AG08396 (cell line): Measurements from ENCODE around the gene POLR1A.

Experiments
- DNase-seq: peaks from one replicate; pipeline ENCODE4 v3.0.0; 2012; ENCODE audit warnings: low spot score, mixed read lengths

POLR1A gene

GRCh38 chr2:86064006-86064405 lies 41.7 kb downstream of the POLR1A start:
- no peak for DNase-seq

DNA sequence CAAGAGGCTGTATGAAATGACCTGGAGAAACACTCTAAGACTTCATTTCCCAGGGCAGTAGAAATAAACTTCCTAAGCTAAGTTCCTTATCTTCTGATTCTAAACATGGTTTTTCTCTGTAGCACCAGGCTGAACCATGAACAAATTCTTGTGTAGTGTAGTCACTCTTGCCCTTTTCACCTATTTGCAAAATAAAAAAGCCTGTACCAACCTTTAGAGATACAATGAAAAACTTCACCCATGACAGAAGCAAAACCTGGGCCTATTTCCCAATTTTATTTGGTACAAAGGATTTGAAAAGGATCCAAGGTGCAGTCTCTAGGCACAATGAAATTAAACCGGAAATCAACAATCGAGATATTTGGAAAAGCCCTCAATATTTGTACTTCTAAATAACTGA lies 43.6 kb downstream of the POLR1A start:
- peak; percentile 49 for DNase-seq

GRCh38 chr2:86056590-86057331 lies 48.9 kb downstream of the POLR1A start:
- DNase-seq: no peak

- no peak for DNase-seq
These were observed 50.4 kb downstream of the POLR1A start for GRCh38 chr2:86055314-86055713.

- no peak for DNase-seq
These were observed 51.1 kb downstream of the POLR1A start for GRCh38 chr2:86054535-86055082.

- no peak for DNase-seq
These were observed 52.5 kb downstream of the POLR1A start for GRCh38 chr2:86053166-86053565.

DNA sequence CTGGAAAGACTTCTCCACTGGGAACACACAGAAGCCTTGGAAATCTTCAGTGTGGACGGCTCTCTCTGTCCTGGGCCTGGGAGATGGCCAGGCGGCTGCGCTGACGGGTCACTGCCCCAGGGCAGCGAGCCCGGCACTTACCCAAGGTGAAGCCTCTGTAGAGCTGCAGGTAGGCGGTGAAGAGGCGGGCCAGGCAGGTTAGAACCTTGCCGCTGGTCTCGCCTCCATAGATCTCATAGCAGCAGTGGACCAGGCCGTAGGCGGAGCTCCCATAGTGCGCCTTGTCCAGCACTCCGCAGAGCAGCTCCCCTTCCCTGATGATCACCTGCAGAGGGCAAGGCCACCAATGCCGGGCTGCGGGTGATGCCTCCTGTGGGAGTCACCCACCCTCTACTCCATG lies 53.0 kb downstream of the POLR1A start:
- no peak for DNase-seq

GRCh38 chr2:86052265-86052664 lies 53.4 kb downstream of the POLR1A start:
- no peak for DNase-seq

DNA sequence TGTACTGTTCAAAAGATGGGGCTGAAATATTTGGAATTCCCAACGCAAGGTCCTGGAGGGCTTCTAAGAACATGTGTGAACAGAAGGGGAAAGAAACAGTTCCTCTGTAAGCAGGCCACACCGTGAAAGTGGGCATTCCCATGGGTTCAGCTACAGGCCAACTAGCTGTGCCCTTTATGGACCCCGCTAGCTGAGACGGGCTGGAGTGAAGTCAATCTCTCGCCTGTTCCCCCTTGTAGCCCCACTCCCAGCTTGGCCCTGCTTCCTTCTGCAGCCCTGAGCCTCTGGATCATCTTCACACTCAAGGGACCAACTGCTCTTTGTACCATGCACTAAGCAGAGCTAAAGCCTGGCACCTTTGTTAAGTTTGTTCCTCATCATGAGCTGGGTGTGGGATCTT lies 55.4 kb downstream of the POLR1A start:
- DNase-seq: no peak

DNA sequence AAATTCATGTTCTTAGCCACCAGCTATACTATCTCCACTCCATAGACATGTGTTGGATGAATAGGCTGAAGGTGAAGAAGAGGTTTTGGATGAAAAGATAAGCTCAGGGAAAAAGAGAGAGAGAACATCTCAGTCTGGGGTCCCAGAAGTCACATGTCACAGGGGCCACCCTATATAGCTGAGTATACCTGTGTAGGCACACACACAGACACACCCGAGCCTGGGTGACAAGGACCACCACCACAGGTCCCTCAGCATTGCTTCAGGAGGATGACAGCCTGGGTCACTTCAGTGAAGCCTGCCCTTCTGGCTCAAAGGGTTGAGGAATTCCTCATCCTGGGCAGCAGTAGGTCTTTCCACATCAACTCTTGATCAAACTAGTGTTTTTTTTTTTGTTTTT lies 56.2 kb downstream of the POLR1A start:
- DNase-seq: no peak

- no peak for DNase-seq
These were observed 56.8 kb downstream of the POLR1A start for GRCh38 chr2:86048888-86049287.

GRCh38 chr2:86048383-86048701 lies 57.3 kb downstream of the POLR1A start:
- no peak for DNase-seq

DNA sequence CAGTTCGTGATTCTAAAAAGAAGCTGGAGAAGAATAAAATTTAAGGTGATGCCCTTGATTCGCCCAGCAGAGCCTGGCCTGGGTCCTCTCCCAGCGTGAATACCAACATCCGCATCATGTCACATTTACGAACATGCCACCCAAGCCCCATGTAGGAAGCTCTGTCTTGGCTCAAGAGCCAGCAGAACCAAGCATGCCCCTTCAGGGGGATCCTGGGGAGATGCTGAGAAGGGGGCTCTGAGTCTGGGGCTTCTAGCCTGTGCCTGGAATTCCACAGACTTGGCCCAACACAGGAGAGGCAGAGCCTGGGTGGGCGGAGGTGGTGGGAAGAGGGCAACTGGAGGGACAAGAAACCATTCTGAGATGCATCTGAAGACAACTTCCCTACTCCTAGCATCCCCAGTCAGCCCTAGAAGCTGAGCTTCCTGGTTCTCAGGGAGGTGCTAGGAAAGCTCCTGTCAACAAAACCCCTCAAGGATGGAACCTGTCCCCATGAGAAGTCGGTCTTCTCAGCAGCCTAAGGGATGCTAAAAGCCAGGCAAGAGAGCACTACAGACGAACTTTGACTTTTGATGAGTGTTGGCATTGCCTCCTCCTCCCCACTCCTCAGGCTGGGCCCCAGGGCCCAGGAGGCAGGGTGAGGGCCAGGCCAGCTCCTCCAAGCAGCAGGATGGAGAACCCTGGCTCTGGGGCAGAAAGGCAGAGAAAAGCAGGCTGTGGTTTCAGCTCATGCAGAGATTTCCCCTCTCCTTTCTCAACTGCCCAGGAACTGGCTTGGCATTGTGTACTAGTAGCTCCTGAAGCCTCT lies 57.9 kb downstream of the POLR1A start:
- no peak for DNase-seq

DNA sequence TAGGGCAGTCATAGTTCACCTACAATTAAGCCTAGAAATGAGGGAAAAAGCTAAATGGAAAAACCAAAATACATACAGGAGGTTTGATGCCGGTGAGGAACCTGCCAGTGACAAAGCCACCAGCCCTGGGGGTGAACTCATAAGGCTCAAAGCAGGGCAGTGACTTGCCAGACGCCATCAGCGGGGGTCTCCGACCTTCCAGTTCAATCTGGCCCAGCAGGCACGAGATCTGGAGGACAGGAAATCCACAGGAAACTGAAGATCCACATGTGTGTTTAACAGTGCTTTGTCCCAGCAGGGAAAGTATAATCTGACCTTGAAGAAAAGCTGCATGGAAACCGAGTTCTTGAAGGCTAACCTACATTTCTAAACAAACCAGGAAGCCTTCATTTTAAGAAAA lies 60.1 kb downstream of the POLR1A start:
- no peak for DNase-seq

DNA sequence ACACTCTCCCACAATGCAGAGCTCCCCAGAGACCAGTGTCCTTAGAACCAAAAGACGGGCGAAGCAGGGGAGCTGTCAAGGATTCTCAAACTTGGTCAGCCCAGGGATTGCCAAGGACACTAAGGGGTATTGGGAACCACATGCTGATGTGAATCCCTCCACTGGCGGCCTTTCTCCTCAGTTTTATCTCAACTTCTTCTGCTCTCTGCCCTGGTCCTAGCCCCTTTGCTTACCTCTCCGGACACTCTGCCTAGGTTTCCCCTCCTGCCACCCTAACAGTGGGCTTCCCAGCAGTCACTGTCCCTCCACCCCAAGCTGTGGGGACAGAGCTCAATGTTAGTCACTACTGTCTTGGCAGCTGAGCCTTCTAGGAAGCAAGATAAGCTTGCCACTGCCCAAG lies 61.1 kb downstream of the POLR1A start:
- no peak for DNase-seq

GRCh38 chr2:86044045-86044444 lies 61.6 kb downstream of the POLR1A start:
- no peak for DNase-seq

DNA sequence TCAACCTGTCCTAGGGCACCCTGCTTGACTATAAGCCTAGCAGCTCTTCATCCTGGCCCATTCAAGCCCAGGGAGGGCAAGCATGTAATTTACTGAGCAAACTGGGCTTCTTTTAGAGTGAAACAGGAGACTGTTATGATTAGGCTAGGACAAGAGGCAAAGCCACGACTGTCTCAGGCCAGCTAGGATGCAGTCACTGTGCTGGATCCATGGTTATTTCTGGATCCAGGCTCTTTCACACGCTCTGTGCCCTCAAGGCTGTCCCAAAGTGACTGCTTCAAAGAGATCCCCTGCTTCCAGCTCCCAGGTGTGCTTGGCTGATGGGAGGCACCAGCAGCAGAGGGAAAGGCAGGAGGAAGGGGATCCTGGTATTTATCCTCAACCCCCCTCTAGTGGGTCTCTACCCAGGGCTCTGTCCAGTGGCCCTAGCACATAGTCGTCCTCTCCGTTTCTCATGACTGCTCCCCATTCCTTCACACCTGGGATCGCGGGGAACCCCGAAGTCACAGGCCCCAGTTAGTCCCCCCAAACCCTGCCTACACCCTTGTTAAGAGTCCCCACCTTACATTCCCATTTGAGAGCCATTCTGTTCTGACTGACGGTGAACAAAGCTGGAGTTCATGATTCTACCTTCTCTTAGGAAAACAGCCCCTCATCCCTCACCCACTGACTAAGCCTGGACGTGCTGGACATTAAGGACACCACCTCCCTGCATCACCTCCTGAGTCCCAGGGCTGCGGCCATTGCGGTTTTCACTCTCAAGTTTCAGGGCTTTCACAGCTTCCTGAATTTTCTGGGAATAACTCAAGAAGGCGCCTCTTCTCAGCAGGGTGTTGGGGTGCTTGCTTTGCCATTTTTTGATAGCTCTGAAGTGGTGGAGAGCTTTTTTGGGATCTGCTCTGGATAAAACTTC lies 63.2 kb downstream of the POLR1A start:
- no peak for DNase-seq

DNA sequence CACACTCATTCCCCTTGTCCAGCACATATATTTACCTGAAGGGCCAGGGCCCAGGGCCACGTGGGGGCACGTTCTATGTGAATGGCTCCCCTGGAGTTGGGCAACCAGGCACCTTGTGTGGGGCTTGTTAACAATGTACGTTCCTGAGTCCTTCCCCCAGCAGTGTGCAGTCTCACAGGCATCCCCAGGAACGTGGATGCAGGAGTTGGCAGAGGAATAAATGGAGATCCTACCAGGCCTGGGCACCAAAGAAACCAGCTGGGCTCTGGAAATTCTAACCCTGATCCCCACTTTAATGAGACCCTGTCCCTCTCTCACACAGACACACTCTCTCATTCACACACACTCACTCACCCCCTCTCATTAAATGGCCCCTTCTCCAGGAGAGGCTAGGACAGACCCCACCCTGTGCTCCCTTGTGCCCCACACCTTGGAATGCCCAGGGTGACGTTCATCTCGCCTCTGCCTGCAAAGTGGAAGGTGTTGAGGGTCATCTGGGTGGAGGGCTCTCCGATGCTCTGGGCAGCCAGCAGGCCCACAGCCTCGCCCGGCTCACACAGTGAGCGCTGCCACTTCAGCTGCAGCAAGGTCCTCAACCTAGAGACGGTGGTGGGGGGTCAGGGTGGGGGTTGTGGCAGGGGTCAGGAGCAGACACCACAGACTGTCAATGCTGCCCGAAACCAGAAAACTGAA lies 65.6 kb downstream of the POLR1A start:
- no peak for DNase-seq

DNA sequence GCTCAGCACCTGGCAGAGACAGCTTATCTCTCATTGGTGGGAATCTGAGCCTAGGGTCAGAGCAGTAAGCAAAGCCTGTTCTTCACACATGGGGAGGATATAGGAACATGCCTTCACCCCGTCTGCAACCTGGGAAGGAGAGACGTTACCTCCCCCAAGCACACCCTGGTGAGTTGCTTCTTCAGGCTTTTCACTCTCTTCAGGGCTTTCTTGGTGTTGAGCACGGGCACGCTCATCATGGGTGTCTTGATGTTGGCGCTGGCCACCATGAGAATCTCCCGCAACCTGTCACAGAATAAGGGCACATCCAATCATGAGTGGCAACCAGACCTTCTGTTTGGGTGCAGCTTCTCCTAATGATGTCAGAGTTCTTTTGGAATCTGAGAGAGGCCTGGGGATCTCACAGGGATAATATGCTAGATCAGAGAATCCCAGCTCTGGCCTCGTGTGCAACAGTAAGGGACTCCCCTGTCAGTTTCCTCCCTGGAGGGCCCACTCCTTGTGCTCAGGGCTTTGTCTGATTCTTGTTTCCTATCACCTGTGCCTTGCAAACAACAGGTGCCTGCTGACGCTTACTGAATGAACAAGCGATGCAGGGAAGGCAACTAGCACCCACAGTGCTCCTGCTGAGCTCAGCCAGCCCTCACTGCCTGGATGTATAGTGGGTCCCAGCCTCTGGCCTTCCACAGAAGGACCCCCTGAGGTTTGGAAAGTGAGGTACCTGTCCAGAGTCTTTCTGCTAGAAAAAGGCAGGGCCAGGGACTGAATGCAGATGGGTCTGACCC lies 66.3 kb downstream of the POLR1A start:
- no peak for DNase-seq

DNA sequence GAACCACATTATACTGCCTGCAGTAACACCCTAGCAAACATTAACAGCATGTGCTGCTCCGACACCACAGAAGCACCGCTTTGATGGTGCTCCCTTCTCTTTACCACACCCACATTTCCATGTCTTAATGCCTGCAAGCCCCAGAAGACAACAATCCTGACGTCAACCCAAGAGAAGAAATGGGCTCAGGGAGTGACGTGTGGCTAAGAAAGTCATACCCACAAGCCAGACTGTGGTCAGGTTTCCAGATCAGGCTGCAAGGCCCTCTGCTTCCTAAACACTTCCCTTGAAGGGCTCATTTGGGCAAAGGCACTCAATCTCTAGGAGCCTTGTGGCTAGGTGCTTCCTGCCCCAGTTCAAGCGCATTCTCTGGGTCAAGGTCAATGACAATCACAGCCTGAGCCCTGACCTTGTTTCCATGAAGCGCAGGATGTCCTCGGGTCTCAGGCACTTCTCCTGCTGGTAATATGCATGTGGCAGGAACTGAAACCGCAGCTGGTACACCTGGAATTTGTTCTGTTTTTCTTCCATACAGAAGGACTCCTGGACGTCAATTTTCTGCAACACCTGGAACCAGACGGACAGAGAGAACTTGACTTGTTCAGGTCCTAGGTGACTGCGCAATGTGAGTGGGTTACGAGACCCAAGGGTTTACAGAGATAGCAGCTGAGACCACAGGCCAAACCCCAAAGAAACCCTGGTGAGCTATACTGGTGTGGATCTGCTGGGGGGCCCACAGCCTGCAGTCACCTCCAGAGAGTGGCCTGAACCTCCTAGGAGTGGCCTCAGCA lies 67.2 kb downstream of the POLR1A start:
- no peak for DNase-seq
